WTC11 (cell line): ENCODE results near the gene TMIGD1. TPM values are rescaled to one million over a fixed set of nuclear protein-coding genes. Genes with fewer than 3 reads are reported as not detected.

Experiments used
- ATAC-seq: fragments of 200-7000 bp; cut with Tn5 transposase; 2 replicates; pipeline ENCODE4 v1.10.0; 2021; ENCODE audit warnings: mild to moderate bottlenecking, moderate library complexity
- CTCF ChIA-PET: fragments of 300-600 bp; sonication (Branson Sonifier 250); formaldehyde crosslinking; loops from one replicate; lab custom pipeline; 2021; ENCODE audit warnings: antibody characterized with exemption; lab: Charles Lee
- POLR2A ChIA-PET: fragments of 350-600 bp; sonication (Branson Sonifier 250); formaldehyde crosslinking; loops from one replicate; lab custom pipeline; 2021; ENCODE audit warnings: antibody characterized with exemption; lab: Charles Lee
- DNase-seq: peaks from one replicate; pipeline ENCODE4 v3.0.0; 2021; ENCODE audit warnings: low spot score
- H3K27ac Mint-ChIP-seq: 2 replicates; pipeline ENCODE4 v1.8.0; 2021; ENCODE audit warnings: mixed read lengths
- H3K27me3 Mint-ChIP-seq: 2 replicates; pipeline ENCODE4 v1.8.0; 2021; ENCODE audit warnings: low read depth, mild to moderate bottlenecking, moderate library complexity, mixed read lengths
- H3K36me3 Mint-ChIP-seq: 2 replicates; pipeline ENCODE4 v1.8.0; 2021; ENCODE audit warnings: mixed read lengths
- H3K4me1 Mint-ChIP-seq: 2 replicates; pipeline ENCODE4 v1.8.0; 2022; ENCODE audit warnings: mixed read lengths
- H3K4me3 Mint-ChIP-seq: 2 replicates; pipeline ENCODE4 v1.8.0; 2021; ENCODE audit warnings: mild to moderate bottlenecking, moderate library complexity, mixed read lengths
- H3K9me3 Mint-ChIP-seq: 2 replicates; pipeline ENCODE4 v1.8.0; 2021; ENCODE audit warnings: mixed read lengths
- ATF1 ChIP-seq: sonication (generic); formaldehyde crosslinking; IDR thresholded peaks from 2 replicates; pipeline ENCODE4 v1.8.1; 2023; ENCODE audit warnings: mild to moderate bottlenecking, moderate library complexity, missing genetic modification reagents
- CREB1 ChIP-seq: sonication (generic); formaldehyde crosslinking; IDR thresholded peaks from 2 replicates; pipeline ENCODE4 v1.8.0; 2023; ENCODE audit warnings: mild to moderate bottlenecking, missing genetic modification reagents
- CREM ChIP-seq: sonication (generic); formaldehyde crosslinking; IDR thresholded peaks from 2 replicates; pipeline ENCODE4 v1.8.1; 2022; ENCODE audit warnings: mild to moderate bottlenecking, missing genetic modification reagents, moderate library complexity
- E2F1 ChIP-seq: sonication (generic); formaldehyde crosslinking; IDR thresholded peaks from 2 replicates; pipeline ENCODE4 v1.8.0; 2022; ENCODE audit warnings: mild to moderate bottlenecking, missing genetic modification reagents
- EMX1 ChIP-seq: fragments of 250-450 bp; sonication (Bioruptor Pico); IDR thresholded peaks from 2 replicates; pipeline ENCODE4 v1.8.0; 2021; ENCODE audit warnings: mild to moderate bottlenecking
- ETV6 ChIP-seq: sonication (generic); formaldehyde crosslinking; IDR thresholded peaks from 2 replicates; pipeline ENCODE4 v1.8.1; 2022; ENCODE audit warnings: mild to moderate bottlenecking, missing genetic modification reagents
- FOXK1 ChIP-seq: sonication (generic); formaldehyde crosslinking; IDR thresholded peaks from 2 replicates; pipeline ENCODE4 v1.8.0; 2022; ENCODE audit warnings: mild to moderate bottlenecking, moderate library complexity, missing genetic modification reagents
- IRF2 ChIP-seq: sonication (generic); formaldehyde crosslinking; IDR thresholded peaks from 2 replicates; pipeline ENCODE4 v1.8.0; 2022; ENCODE audit warnings: low read depth, missing genetic modification reagents, borderline replicate concordance
- KAT7 ChIP-seq: sonication (generic); formaldehyde crosslinking; IDR thresholded peaks from 2 replicates; pipeline ENCODE4 v1.8.1; 2023; ENCODE audit warnings: missing genetic modification reagents, mild to moderate bottlenecking, borderline replicate concordance
- NFATC4 ChIP-seq: fragments of 250-450 bp; sonication (Bioruptor Pico); IDR thresholded peaks from 2 replicates; pipeline ENCODE4 v1.9.0; 2021; ENCODE audit warnings: mild to moderate bottlenecking
- NR1H2 ChIP-seq: sonication (generic); formaldehyde crosslinking; IDR thresholded peaks from 2 replicates; pipeline ENCODE4 v1.9.0; 2021; ENCODE audit warnings: mild to moderate bottlenecking, moderate library complexity, missing genetic modification reagents
- NR2C2 ChIP-seq: sonication (generic); formaldehyde crosslinking; IDR thresholded peaks from 2 replicates; pipeline ENCODE4 v1.8.0; 2022; ENCODE audit warnings: mild to moderate bottlenecking, missing genetic modification reagents
- NR3C1 ChIP-seq: sonication (generic); formaldehyde crosslinking; conservative IDR thresholded peaks from 2 replicates; pipeline ENCODE4 v1.8.1; 2023; ENCODE audit warnings: low read depth, mild to moderate bottlenecking, missing genetic modification reagents
- PRRX2 ChIP-seq: fragments of 250-450 bp; sonication (Bioruptor Pico); IDR thresholded peaks from 2 replicates; pipeline ENCODE4 v1.8.0; 2021; ENCODE audit warnings: mild to moderate bottlenecking
- RORB ChIP-seq: fragments of 250-450 bp; sonication (Bioruptor Pico); IDR thresholded peaks from 2 replicates; pipeline ENCODE4 v1.9.0; 2021; ENCODE audit warnings: mild to moderate bottlenecking
- TCF7 ChIP-seq: sonication (generic); formaldehyde crosslinking; IDR thresholded peaks from 2 replicates; pipeline ENCODE4 v1.8.0; 2022; ENCODE audit warnings: mild to moderate bottlenecking, low read depth, missing genetic modification reagents, moderate library complexity
- TEAD1 ChIP-seq: sonication (generic); formaldehyde crosslinking; IDR thresholded peaks from 2 replicates; pipeline ENCODE4 v1.8.0; 2022; ENCODE audit warnings: mild to moderate bottlenecking, missing genetic modification reagents
- ZNF138 ChIP-seq: sonication (generic); formaldehyde crosslinking; conservative IDR thresholded peaks from 2 replicates; pipeline ENCODE4 v1.8.1; 2022; ENCODE audit warnings: mild to moderate bottlenecking, moderate library complexity, missing genetic modification reagents
- ZNF317 ChIP-seq: sonication (generic); formaldehyde crosslinking; IDR thresholded peaks from 2 replicates; pipeline ENCODE4 v1.8.1; 2023; ENCODE audit warnings: low read depth, mild to moderate bottlenecking, moderate library complexity, missing genetic modification reagents, borderline replicate concordance
- ZNF396 ChIP-seq: fragments of 250-450 bp; sonication (Bioruptor Pico); IDR thresholded peaks from 2 replicates; pipeline ENCODE4 v1.8.0; 2021; ENCODE audit warnings: mild to moderate bottlenecking, moderate library complexity, borderline replicate concordance
- ZNF425 ChIP-seq: fragments of 250-450 bp; sonication (Bioruptor Pico); conservative IDR thresholded peaks from 2 replicates; pipeline ENCODE4 v1.9.0; 2021; ENCODE audit warnings: mild to moderate bottlenecking
- ZSCAN18 ChIP-seq: fragments of 250-450 bp; sonication (Bioruptor Pico); IDR thresholded peaks from 2 replicates; pipeline ENCODE4 v2.1.2; 2022; ENCODE audit warnings: mild to moderate bottlenecking, moderate library complexity
- total RNA-seq: library from RNA; stranded (reverse); gene quantifications from 3 replicates; pipeline ENCODE4 v1.2.3, GENCODE V29; 2021

Gene TMIGD1
- total RNA-seq, 1 experiment from 2014 or later: not detected

- TF ChIP-seq KAT7 (CRISPR knock-in tag): no peak
- TF ChIP-seq, all 79 proteins: peak for 0
Observed at GRCh38 chr17:30333503-30334360, at the start of gene TMIGD1 (continued).

GRCh38 chr17:30382345-30382744 is 48.5 kb upstream of the TMIGD1 start:
- Mint-ChIP-seq H3K4me1 (peaks cover 50% of the 10 kb centered on the region), H3K4me3 (no peak overlapping the region), H3K9me3 (no peaks in the 10 kb centered on the region), H3K27ac (no peak overlapping the region), H3K36me3 (peaks cover 9% of the 10 kb centered on the region), H3K27me3 (peaks cover 30% of the 10 kb centered on the region)
- ATAC-seq (no peak), DNase-seq (no peak)
- ChIA-PET CTCF (no interaction called here), POLR2A (no interaction called here)
- no peak for TF ChIP-seq KAT7 (CRISPR knock-in tag)
- TF ChIP-seq IRF2 (CRISPR knock-in tag): no peak
- no peak for TF ChIP-seq ATF1 (CRISPR knock-in tag)
- TF ChIP-seq ZNF396: no peak
- TF ChIP-seq NFATC4 (CRISPR knock-in tag): no peak
- TF ChIP-seq TCF7: no peak
- no peak for TF ChIP-seq NR1H2 (CRISPR knock-in tag)
- TF ChIP-seq ZSCAN18 (CRISPR knock-in tag): no peak
- no peak for TF ChIP-seq CREB1
- TF ChIP-seq RORB (CRISPR knock-in tag): no peak
- TF ChIP-seq E2F1: no peak
- no peak for TF ChIP-seq ZNF317 (CRISPR knock-in tag)
- no peak for TF ChIP-seq ZNF425 (CRISPR knock-in tag)
- TF ChIP-seq TEAD1 (CRISPR knock-in tag): no peak
- no peak for TF ChIP-seq NR3C1 (CRISPR knock-in tag)
- TF ChIP-seq FOXK1 (CRISPR knock-in tag): no peak
- TF ChIP-seq ZNF138 (CRISPR knock-in tag): no peak
- no peak for TF ChIP-seq EMX1 (CRISPR knock-in tag)
- TF ChIP-seq, all 79 proteins: peak for 0

- peaks cover 5% of the 10 kb centered on the region for H3K36me3 Mint-ChIP-seq
- CTCF ChIA-PET: interaction anchor here (1.4 kb wide), 1 partner anchor 41 kb away, joined by 4 read pairs; no protein-coding TSS in a partner anchor
- H3K4me3 Mint-ChIP-seq: peak overlapping the region; percentile 77
Observed at GRCh38 chr17:30381340-30381659, 47.4 kb upstream of the TMIGD1 start.

More at GRCh38 chr17:30381340-30381659, 47.4 kb upstream of the TMIGD1 start:
- POLR2A ChIA-PET: interaction anchor here (0.6 kb wide), 1 partner anchor 9 kb away, joined by 4 read pairs; no protein-coding TSS in a partner anchor
- TF ChIP-seq PRRX2 (CRISPR knock-in tag): no peak
- TF ChIP-seq ETV6 (CRISPR knock-in tag): no peak
- no peak for TF ChIP-seq IRF2 (CRISPR knock-in tag)
- no peak for TF ChIP-seq NFATC4 (CRISPR knock-in tag)
- TF ChIP-seq RORB (CRISPR knock-in tag): no peak
- no peak for TF ChIP-seq CREM (CRISPR knock-in tag)
- no peak for TF ChIP-seq NR2C2 (CRISPR knock-in tag)
- Mint-ChIP-seq H3K9me3 (no peaks in the 10 kb centered on the region), H3K27me3 (peaks cover 40% of the 10 kb centered on the region), H3K4me1 (peaks cover 60% of the 10 kb centered on the region), H3K27ac (no peak overlapping the region)
- DNase-seq: no peak
- no peak for ATAC-seq
